HG03060 (cell line): ENCODE results near the gene KIAA0825.

Source experiments
- ATAC-seq: cut with Tn5 transposase; IDR thresholded peaks from one replicate; pipeline ENCODE4 v1.9.1; 2021; ENCODE audit warnings: low read depth, moderate number of reproducible peaks; ENCODE audit not compliant: unreplicated experiment

Gene KIAA0825

DNA sequence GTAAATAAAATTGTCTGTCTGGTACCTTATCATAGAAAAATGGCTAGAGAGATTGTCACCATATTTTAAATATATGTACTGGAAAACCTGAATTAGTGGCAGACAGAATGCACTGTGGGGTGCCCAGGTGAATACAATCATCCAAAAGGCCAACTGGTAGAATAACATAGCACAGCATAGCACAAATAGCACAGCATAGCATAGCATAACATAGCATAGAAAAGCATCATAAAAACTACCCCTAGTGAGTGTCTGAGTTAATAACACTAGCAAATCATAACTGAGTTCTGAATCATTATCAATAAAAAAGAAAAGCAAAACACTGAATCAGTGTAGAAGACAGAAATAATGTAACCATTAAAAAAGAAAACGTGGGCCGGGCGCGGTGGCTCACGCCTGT is 102.3 kb downstream of the KIAA0825 start:
- ATAC-seq = no peak

DNA sequence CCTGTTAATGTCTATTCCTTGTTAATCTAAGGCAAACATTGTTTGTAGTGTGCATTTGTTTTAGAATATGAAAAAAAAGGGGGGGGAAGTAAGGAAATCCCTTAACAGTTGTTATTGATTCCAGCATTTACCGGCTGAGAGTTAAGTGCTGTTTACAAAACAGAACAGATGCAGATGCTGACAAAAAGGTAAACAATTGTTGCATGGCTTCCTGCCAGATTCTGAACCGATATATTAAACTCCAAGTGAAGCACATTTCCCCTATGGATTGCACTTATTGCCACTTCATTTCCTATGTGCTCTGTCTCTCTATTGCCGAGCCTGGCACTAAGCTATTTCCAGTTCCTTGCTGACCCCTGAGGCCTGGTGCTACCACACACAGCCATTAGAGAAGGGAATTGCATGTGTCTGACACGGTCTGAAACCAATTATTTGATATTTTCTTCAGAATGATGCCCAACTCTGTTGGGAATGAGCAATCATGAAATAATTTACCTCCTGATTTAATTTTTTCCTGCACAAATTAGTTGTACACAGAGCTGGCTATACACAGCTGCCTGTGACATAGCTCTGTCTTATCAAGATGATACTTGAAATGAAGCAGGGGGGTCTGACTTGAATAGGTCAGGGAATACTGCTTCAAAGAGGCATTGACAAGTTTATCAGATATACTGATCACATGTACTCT is 109.8 kb downstream of the KIAA0825 start:
- no peak for ATAC-seq

DNA sequence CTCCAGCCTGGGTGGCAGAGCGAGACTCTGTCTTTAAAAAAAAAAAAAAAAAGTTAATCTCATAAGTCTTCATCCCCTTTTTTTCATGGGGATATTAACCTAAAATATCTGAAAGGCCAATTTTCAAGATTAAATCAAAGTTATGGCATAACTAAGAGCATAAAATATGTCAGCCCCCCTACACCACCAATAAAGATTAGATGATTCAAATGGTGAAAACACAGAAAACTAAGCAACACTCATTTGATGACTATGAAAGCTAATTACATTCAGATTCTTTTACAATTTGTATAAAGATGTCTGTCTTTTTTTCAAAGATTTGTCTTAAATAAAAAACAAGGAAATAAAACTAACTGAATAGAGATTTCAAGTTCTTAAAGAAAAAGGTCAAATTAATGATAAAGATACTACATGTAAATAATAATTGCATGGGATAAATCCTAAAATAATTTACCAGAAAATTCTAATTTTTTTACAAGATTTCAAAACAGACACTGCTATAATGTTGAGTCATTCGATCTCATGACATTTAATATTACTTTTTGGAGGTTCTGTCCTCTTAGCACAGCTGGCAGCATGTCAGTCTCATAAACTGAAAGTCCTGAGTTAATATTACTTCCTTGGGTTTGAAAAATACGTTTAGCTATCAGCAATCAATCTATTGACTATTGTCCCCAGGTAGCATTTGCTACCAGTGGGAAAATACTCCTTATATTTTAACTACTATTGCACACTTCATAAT is 112.9 kb downstream of the KIAA0825 start:
- no peak for ATAC-seq

DNA sequence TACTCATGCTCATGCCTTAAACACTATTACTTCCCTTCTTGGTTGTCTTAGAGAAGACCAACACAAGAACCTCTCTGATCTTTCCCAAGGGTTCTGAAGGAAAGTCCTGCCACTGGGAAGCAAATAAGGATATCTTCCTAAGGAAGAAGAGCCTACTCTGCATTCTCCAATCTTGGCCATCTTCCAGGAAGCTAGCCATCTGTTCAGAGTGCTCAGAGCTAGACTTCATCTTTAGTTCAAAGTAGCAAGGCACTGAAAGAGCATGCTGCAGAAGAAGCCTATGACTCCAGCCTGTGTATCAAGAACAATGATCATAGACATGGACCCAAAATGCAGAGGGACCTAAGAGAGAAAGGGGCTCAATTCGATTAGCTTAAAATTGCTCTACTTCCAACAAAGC is 114.7 kb downstream of the KIAA0825 start:
- no peak for ATAC-seq

DNA sequence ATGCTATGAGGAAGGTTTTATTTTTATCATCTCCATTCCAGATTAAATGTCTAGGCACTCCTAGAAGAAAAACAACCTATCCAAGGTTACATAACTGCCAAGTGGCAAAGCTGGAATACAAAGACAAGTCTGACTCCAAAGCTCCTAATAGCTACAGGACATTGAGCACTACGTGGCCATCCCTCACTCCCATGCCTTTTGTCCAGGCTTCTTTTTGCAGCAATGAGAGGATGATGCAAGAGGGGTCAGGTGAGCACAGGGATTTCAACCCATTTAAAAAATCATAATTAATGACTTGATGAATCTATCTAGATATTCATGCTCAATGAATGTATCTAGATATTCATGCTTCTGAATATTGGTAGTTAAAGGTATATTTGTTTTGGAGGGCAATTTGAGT is 117.0 kb downstream of the KIAA0825 start:
- no peak for ATAC-seq

DNA sequence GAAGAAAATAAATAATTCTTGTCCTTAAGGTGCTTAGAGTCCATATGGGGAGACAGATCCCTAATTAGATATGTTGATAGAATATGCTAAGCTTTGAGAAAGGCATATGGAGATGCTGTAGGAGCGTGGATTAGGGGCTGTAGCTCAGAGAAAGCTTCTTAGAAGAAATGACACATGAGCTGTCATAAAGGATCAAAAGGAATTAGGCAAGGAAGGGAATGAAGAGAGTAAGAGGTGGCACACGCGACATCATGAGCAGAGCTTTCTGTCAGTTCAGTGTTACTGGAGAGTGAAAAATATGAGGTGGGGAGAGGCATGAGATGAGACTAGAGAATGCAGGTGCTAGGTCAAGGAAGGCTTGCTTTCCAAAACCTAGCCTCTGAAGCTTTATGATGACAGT is 118.6 kb downstream of the KIAA0825 start:
- ATAC-seq = no peak

DNA sequence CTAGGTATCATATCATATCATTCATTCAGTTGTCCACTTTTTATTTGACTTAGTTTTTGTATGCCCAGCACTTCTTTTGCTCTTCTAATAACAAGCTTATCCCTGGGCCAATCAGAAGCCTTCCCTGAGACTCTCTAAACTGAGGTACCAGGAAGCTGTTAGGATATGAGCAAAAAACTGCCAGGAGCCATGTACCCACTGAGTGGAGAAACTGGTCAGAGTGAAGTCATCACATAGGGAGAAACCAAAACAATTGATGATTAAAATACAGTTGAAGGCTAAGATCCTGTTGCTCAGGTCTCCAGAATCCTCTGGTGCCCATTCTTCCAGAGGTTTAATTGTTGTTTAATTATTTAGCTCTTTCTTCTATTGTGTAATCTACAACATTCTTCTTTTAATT is 120.2 kb downstream of the KIAA0825 start:
- ATAC-seq = no peak

DNA sequence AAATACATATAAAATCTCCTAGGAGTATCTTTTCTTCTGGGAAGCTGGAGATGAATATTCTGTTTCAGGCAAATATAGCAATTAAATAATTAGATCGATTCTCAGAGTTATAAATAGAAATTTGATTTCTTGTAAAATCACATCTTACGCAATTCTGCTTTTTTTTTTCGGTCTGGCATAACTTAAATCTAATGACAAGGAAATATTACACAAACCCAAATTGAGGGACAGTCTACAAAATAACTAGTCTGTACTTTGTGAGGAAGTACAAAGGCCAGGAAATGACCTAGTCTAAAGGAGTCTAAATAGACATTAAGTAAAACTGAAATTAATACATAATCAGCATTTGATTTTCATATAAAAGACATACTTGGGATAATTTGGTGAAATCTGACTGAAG is 133.3 kb downstream of the KIAA0825 start:
- no peak for ATAC-seq

DNA sequence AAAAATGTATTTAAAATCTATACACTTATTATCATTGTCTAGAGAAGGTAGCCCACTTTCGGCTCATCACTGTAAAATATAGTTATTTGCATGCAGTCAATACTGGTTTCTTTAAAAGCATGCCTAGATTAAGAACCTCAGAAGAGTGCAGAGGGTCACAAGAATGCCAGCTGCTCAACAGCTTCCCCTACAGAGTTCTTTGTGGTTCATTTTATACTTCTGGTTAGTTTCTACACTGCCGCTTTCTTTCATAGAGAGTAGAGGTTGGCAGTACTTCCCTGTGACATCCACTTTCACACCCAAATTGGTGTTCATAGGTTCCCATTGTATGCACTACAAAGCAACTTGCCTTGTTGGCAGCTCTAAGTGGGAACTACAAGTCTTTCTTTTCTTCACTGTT is 137.3 kb downstream of the KIAA0825 start:
- no peak for ATAC-seq

DNA sequence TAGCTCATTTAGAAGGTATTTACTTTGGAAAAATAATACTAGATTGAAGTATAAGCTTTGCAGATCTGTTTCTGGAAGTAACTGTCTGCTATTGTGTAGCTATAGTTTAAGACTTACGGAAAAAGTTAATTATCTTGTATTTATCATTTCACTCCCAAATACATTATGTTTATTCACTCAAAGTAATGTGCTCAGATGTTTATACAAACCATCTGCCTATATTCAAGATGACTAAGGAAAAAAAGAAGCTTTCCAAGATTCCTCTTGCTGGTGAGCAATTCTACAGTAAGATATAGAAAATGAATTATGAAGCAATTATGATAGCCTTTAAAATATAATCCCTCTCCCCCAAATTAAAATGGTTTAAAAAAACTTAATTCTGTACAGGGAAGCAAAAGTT is 137.9 kb downstream of the KIAA0825 start:
- no peak for ATAC-seq

DNA sequence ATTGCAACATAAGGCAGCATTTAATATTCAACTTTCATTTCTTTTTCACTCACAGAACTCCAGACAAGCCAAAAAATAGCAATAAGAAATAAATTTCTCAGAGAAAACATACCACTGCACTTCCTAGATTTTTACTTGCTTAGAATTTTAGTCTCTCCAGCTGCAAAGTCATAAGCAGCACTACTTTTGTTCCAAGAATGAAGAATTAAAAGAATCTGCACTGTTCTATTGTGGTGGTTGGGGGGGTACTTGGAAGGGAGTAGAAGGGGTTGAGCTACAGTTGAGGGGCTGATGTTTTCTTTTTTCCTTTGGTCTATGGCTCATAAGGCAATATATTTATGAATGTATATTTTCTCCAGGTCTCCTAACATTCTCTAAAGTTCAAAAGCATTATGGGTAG is 144.5 kb downstream of the KIAA0825 start:
- no peak for ATAC-seq

DNA sequence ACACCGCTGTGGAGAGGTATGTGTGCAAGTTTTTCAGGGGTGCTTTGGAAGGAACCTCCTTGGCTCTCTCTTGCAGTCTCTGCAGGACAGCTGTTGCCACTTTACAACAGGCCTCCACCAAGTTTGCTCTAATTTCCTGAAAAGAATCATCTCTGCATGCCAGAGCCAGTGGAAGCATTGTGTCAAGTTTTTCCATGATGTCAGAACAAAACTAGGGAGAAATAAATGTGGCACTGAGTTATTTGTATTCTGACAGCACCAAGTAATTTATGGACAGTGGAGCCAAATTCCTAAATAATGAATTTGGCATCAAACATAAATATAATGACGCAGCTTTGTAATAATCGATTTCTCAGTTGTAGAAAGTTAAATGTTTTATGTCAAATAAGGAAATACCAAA is 146.9 kb downstream of the KIAA0825 start:
- ATAC-seq = no peak

DNA sequence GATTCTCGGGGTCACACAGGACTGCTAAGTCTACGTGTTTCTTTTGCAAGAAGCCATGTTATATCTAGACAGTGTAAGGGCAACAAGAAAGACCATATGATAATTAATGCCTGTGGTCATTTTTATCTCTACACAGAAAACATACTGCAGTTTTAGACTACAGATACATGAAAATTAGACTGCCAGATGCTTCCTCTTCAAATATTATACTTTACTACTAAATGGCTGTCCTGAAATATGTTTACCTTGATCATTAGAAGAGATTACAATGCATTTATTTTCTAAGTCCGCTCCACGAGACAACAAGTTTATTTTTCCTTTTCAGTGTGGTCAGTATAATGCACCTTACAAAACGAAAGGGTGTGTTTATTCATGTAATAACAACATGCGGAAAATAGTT is 147.6 kb downstream of the KIAA0825 start:
- ATAC-seq = no peak

DNA sequence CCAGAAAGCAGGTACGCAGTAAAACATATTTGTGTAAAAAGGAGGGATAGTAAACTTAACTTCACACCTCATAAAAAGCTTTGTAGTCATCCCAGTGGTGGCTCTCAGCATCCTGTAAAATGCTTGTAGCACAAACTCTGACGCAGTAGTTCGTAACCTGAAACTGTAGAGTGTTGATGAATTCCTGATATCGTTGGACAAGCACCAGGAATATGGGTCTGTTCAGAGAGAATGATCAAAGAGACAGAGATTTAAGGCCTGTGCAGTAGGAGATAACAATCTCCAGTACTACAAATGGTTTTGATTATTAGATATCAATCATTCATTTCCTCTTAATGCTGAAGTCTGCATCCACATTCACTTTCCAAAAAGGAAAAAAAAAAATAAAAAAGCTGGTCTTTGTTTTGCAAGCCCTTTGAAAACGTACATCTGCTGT is 148.5 kb downstream of the KIAA0825 start:
- no peak for ATAC-seq

DNA sequence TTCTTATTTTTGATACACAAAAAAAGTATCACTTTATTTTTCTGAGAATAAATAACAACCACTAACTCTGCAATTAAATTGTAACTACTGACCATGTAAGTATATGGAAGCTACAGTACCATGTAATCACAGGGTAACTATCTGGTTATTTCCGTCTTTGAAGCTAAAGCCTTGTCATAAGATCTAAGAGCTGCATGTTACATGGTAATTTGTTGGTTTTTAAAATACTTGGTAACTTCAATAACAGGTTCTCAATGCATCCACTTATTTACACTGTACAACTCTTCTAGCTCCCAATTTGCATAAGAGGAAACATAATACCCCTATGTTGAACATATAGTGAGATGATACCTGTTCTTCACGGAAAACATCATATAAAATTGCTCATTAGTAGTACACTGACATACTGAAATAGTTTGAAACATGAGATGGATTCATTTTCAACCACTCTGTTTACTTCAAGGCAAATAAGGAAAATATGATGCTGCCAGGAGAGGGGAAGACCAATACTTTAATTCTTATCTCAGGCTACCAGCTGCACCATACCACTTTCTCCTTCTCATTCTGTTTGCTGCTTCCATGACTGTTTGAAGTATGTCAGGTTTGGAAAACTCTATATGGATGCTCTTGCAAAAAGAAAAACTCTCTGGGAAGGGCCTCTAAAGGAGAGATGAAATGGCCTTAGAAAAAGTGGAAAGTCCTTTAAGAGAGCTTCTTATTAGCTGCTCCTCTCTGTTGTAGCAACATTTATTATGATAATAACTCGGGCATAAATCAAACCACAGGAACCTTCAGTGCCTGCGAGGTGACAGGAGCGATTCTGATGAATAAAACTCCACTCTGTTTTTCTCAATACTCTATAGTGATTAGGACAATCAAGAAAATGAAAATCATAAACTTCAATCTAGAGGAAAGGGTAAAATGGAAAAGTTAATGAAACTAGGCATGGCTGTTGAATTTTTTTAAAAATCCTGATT is 150.2 kb downstream of the KIAA0825 start:
- ATAC-seq = no peak

DNA sequence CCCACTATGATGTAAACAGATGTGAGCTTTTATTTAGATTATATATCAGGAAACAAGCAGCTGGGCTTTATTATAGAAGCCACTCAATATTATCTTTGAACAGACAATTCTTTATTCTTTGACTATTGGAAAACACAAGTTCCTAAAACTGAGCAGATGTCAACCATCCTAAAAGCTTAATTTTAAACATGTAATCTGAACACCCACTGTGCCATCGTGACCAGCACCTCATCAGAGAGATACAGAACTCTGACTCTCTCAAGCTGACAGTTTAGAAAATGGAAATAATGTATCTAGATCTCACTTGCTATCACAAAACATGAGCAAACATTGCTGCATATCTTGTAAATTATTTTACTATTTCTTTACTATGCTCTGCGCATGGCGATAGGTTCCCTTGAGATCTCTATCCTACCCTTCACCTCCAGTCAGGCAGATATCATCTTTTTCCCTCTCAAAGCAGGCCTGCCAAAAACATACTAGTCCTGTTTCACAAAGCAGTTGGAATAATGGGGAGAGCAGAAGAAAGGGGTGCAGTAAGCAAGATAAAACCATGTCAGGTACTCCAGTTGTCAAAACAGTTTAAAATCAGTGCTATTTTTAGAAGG is 151.0 kb downstream of the KIAA0825 start:
- ATAC-seq = no peak

DNA sequence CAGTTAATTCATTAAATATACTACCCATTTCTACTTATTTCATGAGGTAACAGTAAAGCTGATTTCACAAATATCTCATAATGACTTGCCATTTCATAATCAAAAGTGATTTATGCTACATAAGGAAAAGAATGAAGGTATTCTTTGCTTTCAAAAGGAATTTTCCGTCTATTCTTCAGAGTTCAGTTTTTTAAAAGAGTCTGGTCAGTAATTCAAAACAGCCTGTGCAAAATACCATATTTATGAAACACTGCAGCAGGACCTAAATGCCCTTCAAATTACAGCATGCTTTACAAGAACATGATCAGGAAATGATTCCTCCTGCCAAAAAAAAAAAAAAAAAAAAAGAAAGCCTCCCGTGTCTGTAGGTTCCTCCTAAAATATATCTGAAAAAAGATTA is 154.7 kb downstream of the KIAA0825 start:
- no peak for ATAC-seq

DNA sequence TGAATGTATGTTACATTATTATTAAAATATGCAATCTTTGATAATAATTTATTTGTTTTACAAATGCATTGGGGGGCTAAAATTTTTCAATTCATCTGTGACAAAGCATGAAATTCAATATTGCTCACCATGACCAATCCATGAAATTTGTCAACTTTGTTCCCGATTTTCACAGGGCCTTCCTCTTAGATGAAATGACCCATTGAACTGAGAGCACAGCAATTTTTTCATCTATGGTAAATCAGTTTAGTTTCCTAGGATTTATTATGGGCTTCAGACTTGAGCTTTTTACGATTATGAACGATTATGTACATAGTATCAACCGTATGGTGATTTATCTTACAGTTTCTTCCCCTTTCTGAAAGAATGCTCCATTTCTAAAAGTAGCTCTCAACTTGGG is 157.3 kb downstream of the KIAA0825 start:
- ATAC-seq = no peak

DNA sequence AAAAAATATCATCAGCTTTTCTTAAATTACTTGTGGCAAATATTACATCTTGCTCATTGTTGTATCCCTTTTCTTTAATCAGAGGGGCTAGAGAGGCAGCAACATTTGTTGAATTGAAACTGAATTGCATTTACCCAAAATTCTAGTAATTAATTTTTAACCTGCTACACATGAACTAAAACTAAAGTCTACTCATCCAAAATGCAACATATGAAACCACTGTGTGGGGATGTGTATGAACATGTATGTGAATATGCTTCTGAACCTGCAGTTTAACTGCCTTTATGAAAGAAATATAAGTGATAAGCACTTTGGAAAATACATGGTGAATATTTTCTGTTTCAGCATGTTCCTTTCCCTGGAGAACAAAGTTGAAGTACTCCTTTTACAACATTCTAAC is 158.5 kb downstream of the KIAA0825 start:
- ATAC-seq = no peak

DNA sequence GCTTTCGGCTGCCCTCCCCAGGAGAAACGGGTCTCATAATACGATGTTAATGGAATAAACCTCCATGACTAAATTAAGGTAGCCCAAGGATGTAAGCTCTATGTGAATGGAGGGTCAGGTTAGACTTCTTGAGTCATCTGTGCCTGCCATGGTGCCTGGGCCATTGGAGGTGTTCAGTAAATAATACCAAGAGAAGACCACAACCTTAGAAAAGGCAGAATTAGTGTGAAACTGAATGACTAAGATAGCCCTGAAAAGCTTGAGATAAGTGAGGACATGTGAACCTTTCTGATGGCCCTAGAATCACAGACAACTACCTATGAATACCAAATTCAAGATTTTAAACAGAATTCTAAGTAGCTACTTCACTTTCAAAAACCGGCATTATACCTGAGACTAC is 160.6 kb downstream of the KIAA0825 start:
- no peak for ATAC-seq

DNA sequence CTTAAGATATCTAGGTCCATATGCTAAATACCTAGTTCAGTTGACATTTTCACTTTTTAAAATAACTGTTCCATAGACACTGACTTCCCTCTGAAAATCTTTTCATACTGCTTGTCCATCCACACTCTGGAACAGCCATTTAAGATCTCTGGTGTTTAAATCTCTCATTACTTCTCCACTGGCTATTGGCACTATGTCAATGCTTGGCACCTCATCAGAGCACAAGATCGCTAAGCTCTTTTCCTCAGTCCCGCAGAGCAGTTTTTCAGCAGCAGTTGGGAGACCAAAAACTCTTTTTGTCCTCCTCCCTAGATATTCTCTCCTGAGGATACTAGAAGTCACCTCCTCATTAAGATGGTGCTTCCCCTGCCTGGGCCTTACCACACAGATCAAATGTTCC is 172.7 kb downstream of the KIAA0825 start:
- ATAC-seq = no peak
